Suppressor macrophage treated with lipopolysaccharide for 1 hour (primary cell): ENCODE results near the gene IL20RB.
"Not testable (repeated sequence)": the region's sequence is repeated elsewhere in the genome, so short reads cannot be mapped to it uniquely, and the experiment has no call there.

Experiments used
- DNase-seq, 3 donors: peaks; one replicate each; pipeline ENCODE4 v3.0.0-alpha.2; 2020 to 2022

The IL20RB gene

GRCh38 chr3:136989781-136990524 is 32.2 kb downstream of the IL20RB start:
- DNase-seq, result no peak

GRCh38 chr3:136990826-136991225 is 33.0 kb downstream of the IL20RB start:
- no peak for DNase-seq

- DNase-seq, result no peak
Measured at GRCh38 chr3:136992115-136992514, 34.3 kb downstream of the IL20RB start.

GRCh38 chr3:136994772-136995516 is 37.2 kb downstream of the IL20RB start:
- DNase-seq, result peak; percentile 11 to 33 (median 21)

GRCh38 chr3:136995652-136996051 is 37.9 kb downstream of the IL20RB start:
- DNase-seq, result peak in 1 of 3 donors; percentile 5

- no peak for DNase-seq
Measured at GRCh38 chr3:137000039-137000438, 42.3 kb downstream of the IL20RB start.

GRCh38 chr3:137007376-137007775 is 49.6 kb downstream of the IL20RB start:
- DNase-seq, result not testable (repeated sequence)

- no peak for DNase-seq
Measured at GRCh38 chr3:137008131-137008530, 50.3 kb downstream of the IL20RB start.

- no peak for DNase-seq
Measured at GRCh38 chr3:137008976-137009375, 51.2 kb downstream of the IL20RB start.

GRCh38 chr3:137010137-137010536 is 52.4 kb downstream of the IL20RB start:
- DNase-seq, result no peak

- DNase-seq, result no peak
Measured at GRCh38 chr3:137011153-137011552, 53.4 kb downstream of the IL20RB start.

- DNase-seq, result no peak
Measured at GRCh38 chr3:137012097-137012501, 54.3 kb downstream of the IL20RB start.

- peak; percentile 90 to 93 (median 91) for DNase-seq
Measured at GRCh38 chr3:137013951-137014688, 56.3 kb downstream of the IL20RB start.

- not testable (repeated sequence) for DNase-seq
Measured at GRCh38 chr3:137017316-137017715, 59.5 kb downstream of the IL20RB start.

GRCh38 chr3:137020315-137020714 is 62.5 kb downstream of the IL20RB start:
- DNase-seq, result no peak

- no peak for DNase-seq
Measured at GRCh38 chr3:137020888-137021287, 63.1 kb downstream of the IL20RB start.

- DNase-seq, result no peak
Measured at GRCh38 chr3:137024348-137024747, 66.6 kb downstream of the IL20RB start.

GRCh38 chr3:137026701-137027100 is 68.9 kb downstream of the IL20RB start:
- no peak for DNase-seq

- peak; percentile 75 to 91 (median 85) for DNase-seq
Measured at GRCh38 chr3:137032465-137033120, 74.8 kb downstream of the IL20RB start.

GRCh38 chr3:137035631-137036030 is 77.8 kb downstream of the IL20RB start:
- DNase-seq, result peak in 1 of 3 donors; percentile 9

- DNase-seq, result no peak
Measured at GRCh38 chr3:137039570-137039969, 81.8 kb downstream of the IL20RB start.

GRCh38 chr3:137041251-137041650 is 83.5 kb downstream of the IL20RB start:
- no peak for DNase-seq

GRCh38 chr3:137041686-137042085 is 83.9 kb downstream of the IL20RB start:
- DNase-seq, result no peak
